ENCODE measurements around the gene IL13.

IL13 gene

GRCh38 chr5:132651838-132652469 lies 6.0 kb upstream of the IL13 start:
- ChIA-PET CTCF (no interaction called here), POLR2A (ENCODE audit: low non-redundant PET) (no interaction called here)
- TF ChIP-seq CTCF (conservative IDR thresholded peaks at IDR 0.05; ENCODE audit: low read depth): no peak
- DNase-seq (ENCODE audit: low spot score): no peak
- no peak overlapping the region for H3K27ac ChIP-seq

- TF ChIP-seq CTCF (conservative IDR thresholded peaks at IDR 0.05; ENCODE audit: low read depth): no peak
- CTCF ChIA-PET: interaction anchor here (0.7 kb wide), 1 partner anchor 101 kb away, joined by 3 read pairs; no protein-coding TSS in a partner anchor
- DNase-seq (ENCODE audit: low spot score): no peak
- H3K27ac ChIP-seq: no peak overlapping the region
- POLR2A ChIA-PET (ENCODE audit: low non-redundant PET): no interaction called here
Observed at GRCh38 chr5:132653716-132654115, 4.3 kb upstream of the IL13 start.

- POLR2A ChIA-PET (ENCODE audit: low non-redundant PET): no interaction called here
- no peak overlapping the region for H3K27ac ChIP-seq
- no peak for TF ChIP-seq CTCF (conservative IDR thresholded peaks at IDR 0.05; ENCODE audit: low read depth)
- peak; percentile 45 for DNase-seq (ENCODE audit: low spot score)
- CTCF ChIA-PET: interaction anchor here (0.7 to 1.0 kb wide), 3 partner anchors 18 to 361 kb away, joined by 3 to 4 read pairs (median 3); no protein-coding TSS in a partner anchor
Observed at GRCh38 chr5:132655821-132656773, 1.9 kb upstream of the IL13 start.

- TF ChIP-seq CTCF (conservative IDR thresholded peaks at IDR 0.05; ENCODE audit: low read depth): no peak
- DNase-seq (ENCODE audit: low spot score): no peak
- ChIA-PET CTCF (interaction anchor here (0.6 to 1.0 kb wide), 2 partner anchors 18 to 63 kb away, joined by 3 to 4 read pairs; no protein-coding TSS in a partner anchor), POLR2A (ENCODE audit: low non-redundant PET) (no interaction called here)
- H3K27ac ChIP-seq: no peak overlapping the region
Observed at GRCh38 chr5:132656774-132657355, 1.1 kb upstream of the IL13 start.

- H3K27ac ChIP-seq: no peak overlapping the region
- DNase-seq (ENCODE audit: low spot score): no peak
- CTCF ChIA-PET: interaction anchor here (0.7 kb wide), 1 partner anchor 57 kb away, joined by 3 read pairs; no protein-coding TSS in a partner anchor
- POLR2A ChIA-PET (ENCODE audit: low non-redundant PET): no interaction called here
- no peak for TF ChIP-seq CTCF (conservative IDR thresholded peaks at IDR 0.05; ENCODE audit: low read depth)
Observed at GRCh38 chr5:132658381-132659302, 669 bp downstream of the IL13 start.

All from RWPE1 (cell line).